DOHH2 (cell line): ENCODE results near the gene PLEKHA1.

Source experiments
- H3F3A ChIP-seq: fragments of 200-600 bp; sonication (generic), shearing (Covaris generic); 2 replicates; pipeline ENCODE4 v1.6.0; 2016; ENCODE audit warnings: antibody characterized with exemption, mild to moderate bottlenecking; ENCODE audit not compliant: control insufficient read depth, insufficient read depth
- H3K27ac ChIP-seq: fragments of 200-600 bp; sonication (generic); 2 replicates; pipeline ENCODE4 v1.5.1; 2014; ENCODE audit warnings: low read depth, mild to moderate bottlenecking, low read length, moderate library complexity
- H3K27me3 ChIP-seq: fragments of 200-600 bp; sonication (generic); 2 replicates; pipeline ENCODE4 v1.6.1; 2014; ENCODE audit warnings: mild to moderate bottlenecking, low read length, mixed read lengths; ENCODE audit not compliant: control insufficient read depth
- H3K36me3 ChIP-seq: fragments of 200-600 bp; sonication (generic); 2 replicates; pipeline ENCODE4 v1.6.1; 2014; ENCODE audit warnings: mild to moderate bottlenecking, low read length, moderate library complexity, mixed read lengths; ENCODE audit not compliant: control insufficient read depth
- H3K4me1 ChIP-seq: fragments of 200-600 bp; sonication (generic); 2 replicates; pipeline ENCODE4 v1.6.1; 2014; ENCODE audit warnings: mild to moderate bottlenecking, low read length, mixed read lengths; ENCODE audit not compliant: control insufficient read depth
- H3K4me2 ChIP-seq: fragments of 200-600 bp; sonication (generic); 2 replicates; pipeline ENCODE4 v1.6.0; 2014; ENCODE audit warnings: mild to moderate bottlenecking, low read length, moderate library complexity
- H3K4me3 ChIP-seq: fragments of 200-600 bp; sonication (generic); 2 replicates; pipeline ENCODE4 v1.5.1; 2014; ENCODE audit warnings: mild to moderate bottlenecking, low read length, mixed read lengths
- H3K79me2 ChIP-seq: fragments of 200-600 bp; sonication (generic); 2 replicates; pipeline ENCODE4 v1.6.1; 2014; ENCODE audit warnings: mild to moderate bottlenecking, low read length, mixed read lengths; ENCODE audit not compliant: control insufficient read depth
- H3K9me2 ChIP-seq: fragments of 200-600 bp; sonication (generic); replicated peaks from 2 replicates; pipeline ENCODE4 v1.6.1; 2014; ENCODE audit warnings: mild to moderate bottlenecking, low read length, mixed read lengths; ENCODE audit not compliant: control insufficient read depth
- H3K9me3 ChIP-seq: fragments of 200-600 bp; sonication (generic); 2 replicates; pipeline ENCODE4 v1.6.1; 2014; ENCODE audit warnings: antibody characterized with exemption, low read length, mixed read lengths; ENCODE audit not compliant: control insufficient read depth, insufficient read depth
- H4K20me1 ChIP-seq: fragments of 200-600 bp; sonication (generic); 2 replicates; pipeline ENCODE4 v1.6.0; 2014; ENCODE audit warnings: low read depth, mild to moderate bottlenecking, antibody characterized with exemption, low read length, moderate library complexity; ENCODE audit not compliant: control insufficient read depth, insufficient read depth
- CTCF ChIP-seq: fragments of 200-600 bp; sonication (generic); IDR thresholded peaks from one replicate; pipeline ENCODE4 v1.5.1; 2014; ENCODE audit warnings: antibody characterized with exemption, mild to moderate bottlenecking, low read depth, low read length; ENCODE audit not compliant: poor library complexity, severe bottlenecking
- EZH2phosphoT487 ChIP-seq: fragments of 200-600 bp; sonication (generic); IDR thresholded peaks from 2 replicates; pipeline ENCODE4 v1.6.1; 2017; ENCODE audit warnings: borderline replicate concordance, mild to moderate bottlenecking, antibody characterized with exemption, low read length, moderate library complexity, mixed read lengths

PLEKHA1 gene

GRCh38 chr10:122421054-122421625 is 46.6 kb downstream of the PLEKHA1 start:
- Histone ChIP-seq H3K4me3 (no peak overlapping the region), H3K9me3 (no peaks in the 10 kb centered on the region), H3F3A (no peaks in the 10 kb centered on the region), H3K9me2 (no peaks in the 10 kb centered on the region), H3K27me3 (no peaks in the 10 kb centered on the region), H3K27ac (no peak overlapping the region), H4K20me1 (no peaks in the 10 kb centered on the region), H3K79me2 (no peaks in the 10 kb centered on the region), H3K4me2 (no peak overlapping the region), H3K36me3 (peaks cover under 1% of the 10 kb centered on the region; the same call in 1 of the 2 replicates), H3K4me1 (peaks cover 27% of the 10 kb centered on the region)
- TF ChIP-seq CTCF (no peak), EZH2phosphoT487 (no peak)

GRCh38 chr10:122421742-122422141 is 47.2 kb downstream of the PLEKHA1 start:
- Histone ChIP-seq H3K79me2 (no peaks in the 10 kb centered on the region), H3F3A (no peaks in the 10 kb centered on the region), H3K9me2 (no peaks in the 10 kb centered on the region), H3K9me3 (no peaks in the 10 kb centered on the region), H3K4me1 (peaks cover 21% of the 10 kb centered on the region), H4K20me1 (no peaks in the 10 kb centered on the region), H3K27me3 (no peaks in the 10 kb centered on the region), H3K27ac (no peak overlapping the region), H3K4me2 (no peak overlapping the region), H3K36me3 (no peaks in the 10 kb centered on the region), H3K4me3 (no peak overlapping the region)
- TF ChIP-seq CTCF (no peak), EZH2phosphoT487 (no peak)

GRCh38 chr10:122422266-122422989 is 47.9 kb downstream of the PLEKHA1 start:
- Histone ChIP-seq H3K9me3 (no peaks in the 10 kb centered on the region), H3K79me2 (no peaks in the 10 kb centered on the region), H3K36me3 (no peaks in the 10 kb centered on the region), H3K27me3 (no peaks in the 10 kb centered on the region), H3F3A (no peaks in the 10 kb centered on the region), H3K4me3 (no peak overlapping the region), H3K9me2 (no peaks in the 10 kb centered on the region), H3K4me1 (peaks cover 14% of the 10 kb centered on the region), H4K20me1 (no peaks in the 10 kb centered on the region), H3K27ac (no peak overlapping the region), H3K4me2 (no peak overlapping the region)
- TF ChIP-seq CTCF (no peak), EZH2phosphoT487 (no peak)
